OCI-LY7 (cell line): ENCODE measurements around the gene LRRC36. TPM values are rescaled to one million over a fixed set of nuclear protein-coding genes. Genes with fewer than 3 reads are reported as not detected.

Experiments
- BruUV-seq: library from RNA; stranded (reverse); fragments of 400-500 nt; replicated peaks from 2 replicates; lab custom pipeline; 2021; lab: Mats Ljungman, UMichigan
- CTCF ChIA-PET: fragments of 300-600 bp; sonication (Branson Sonifier 250); formaldehyde crosslinking; loops from one replicate; lab custom pipeline; 2022; ENCODE audit warnings: antibody characterized with exemption; ENCODE audit not compliant: unreplicated experiment; lab: Charles Lee
- POLR2A ChIA-PET: fragments of 300-600 bp; sonication (Branson Sonifier 250); formaldehyde crosslinking; loops from one replicate; lab custom pipeline; 2022; ENCODE audit warnings: antibody characterized with exemption; lab: Charles Lee
- DNase-seq: peaks from one replicate; pipeline ENCODE4 v3.0.0-alpha.2; 2015; ENCODE audit warnings: low spot score
- H2AFZ ChIP-seq: fragments of 200-600 bp; sonication (generic), shearing (Covaris generic); 2 replicates; pipeline ENCODE4 v1.6.1; 2014; ENCODE audit warnings: mild to moderate bottlenecking, antibody characterized with exemption, low read length, moderate library complexity
- H3K27ac ChIP-seq: fragments of 200-600 bp; sonication (generic); 2 replicates; pipeline ENCODE4 v1.5.1; 2014; ENCODE audit warnings: mixed run types, low read depth, mild to moderate bottlenecking, moderate library complexity, low read length, inconsistent platforms; ENCODE audit not compliant: poor library complexity, severe bottlenecking
- H3K36me3 ChIP-seq: fragments of 200-600 bp; sonication (generic); 2 replicates; pipeline ENCODE4 v1.6.1; 2014; ENCODE audit warnings: mild to moderate bottlenecking, antibody characterized with exemption, low read length, moderate library complexity, mixed read lengths; ENCODE audit not compliant: insufficient read depth
- H3K4me1 ChIP-seq: fragments of 200-600 bp; sonication (generic); 2 replicates; pipeline ENCODE4 v1.5.1; 2014; ENCODE audit warnings: mild to moderate bottlenecking, low read length; ENCODE audit not compliant: insufficient read depth, poor library complexity, severe bottlenecking
- H3K4me2 ChIP-seq: fragments of 200-600 bp; sonication (generic); 2 replicates; pipeline ENCODE4 v1.6.1; 2014; ENCODE audit warnings: mild to moderate bottlenecking, low read length
- H3K4me3 ChIP-seq: fragments of 200-600 bp; sonication (generic); 2 replicates; pipeline ENCODE4 v1.5.1; 2014; ENCODE audit warnings: mild to moderate bottlenecking, low read depth, low read length; ENCODE audit not compliant: poor library complexity, severe bottlenecking
- H3K79me2 ChIP-seq: fragments of 200-600 bp; sonication (generic); 2 replicates; pipeline ENCODE4 v1.6.1; 2016; ENCODE audit warnings: low read depth, mild to moderate bottlenecking, low read length, moderate library complexity, mixed read lengths; ENCODE audit not compliant: insufficient read depth
- H3K9me2 ChIP-seq: fragments of 200-600 bp; sonication (generic); 2 replicates; pipeline ENCODE4 v1.6.1; 2016; ENCODE audit warnings: mild to moderate bottlenecking, low read length, mixed read lengths; ENCODE audit not compliant: insufficient read depth
- H3K9me3 ChIP-seq: fragments of 200-600 bp; sonication (generic); 2 replicates; pipeline ENCODE4 v1.6.1; 2014; ENCODE audit warnings: mild to moderate bottlenecking, mixed run types, low read length, mixed read lengths
- H4K20me1 ChIP-seq: fragments of 200-600 bp; sonication (generic); 2 replicates; pipeline ENCODE4 v1.6.1; 2014; ENCODE audit warnings: mild to moderate bottlenecking, antibody characterized with exemption, low read length, moderate library complexity, mixed read lengths; ENCODE audit not compliant: insufficient read depth
- EZH2phosphoT487 ChIP-seq: fragments of 200-600 bp; sonication (generic); IDR thresholded peaks from 2 replicates; pipeline ENCODE4 v1.6.1; 2018; ENCODE audit warnings: low read depth, borderline replicate concordance, mild to moderate bottlenecking, mixed run types, antibody characterized with exemption, low read length, moderate library complexity, mixed read lengths
- intact Hi-C: fragments of 100-400 bp; cut with micrococcal nuclease; formaldehyde crosslinking; loops from one replicate; pipeline ENCODE4 v1.10.0; 2022; ENCODE audit not compliant: unreplicated experiment
- total RNA-seq, 2 experiments: library from RNA; depleted of rRNA in 1 of 2; stranded (reverse); fragments of >200 nt in 1 of 2; shearing (Covaris generic) in 1 of 2; gene quantifications; 2 replicates each; pipeline ENCODE4 v1.2.3, GENCODE V29; 2014 to 2022
- TF ChIP-seq, protein P1 (sequence below): fragments of 200-600 bp; sonication (generic); conservative IDR thresholded peaks from 2 replicates; pipeline ENCODE4 v1.5.1; 2014; ENCODE audit warnings: mild to moderate bottlenecking, antibody characterized with exemption, low read length, moderate library complexity, mixed read lengths

The LRRC36 gene
- total RNA-seq, 2 experiments from 2014 or later: not detected

DNA sequence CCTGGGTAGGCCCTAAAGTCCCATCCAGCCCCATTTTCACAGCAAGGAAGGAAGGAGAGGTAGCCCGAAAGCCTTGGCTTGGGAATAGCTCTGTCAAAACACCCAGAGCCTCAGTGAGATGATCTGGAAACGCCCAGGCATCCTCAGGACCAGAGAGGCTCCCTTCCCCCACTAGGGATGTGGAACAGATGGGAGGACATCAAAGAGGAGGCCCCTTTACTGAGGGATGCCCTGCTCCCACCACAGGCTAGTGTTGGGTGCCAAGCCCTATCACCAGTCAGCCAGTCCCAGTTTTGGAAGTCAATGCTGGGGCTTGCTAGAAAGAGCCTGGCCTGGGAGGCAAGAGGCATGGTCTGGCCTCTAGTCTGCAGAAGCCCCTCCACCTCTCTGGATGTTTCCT, 62.0 kb downstream of the LRRC36 start:
- POLR2A ChIA-PET: interaction anchor here (0.6 to 0.9 kb wide), 3 partner anchors 9 to 51 kb away, joined by 3 to 6 read pairs (median 3); no protein-coding TSS in a partner anchor
- no peaks in the 10 kb centered on the region for H3K36me3 ChIP-seq
- H3K4me3 ChIP-seq: no peak overlapping the region
- H3K9me2 ChIP-seq: no peaks in the 10 kb centered on the region
- BruUV-seq: no TSS peak
- no peak for DNase-seq
- no peaks in the 10 kb centered on the region for H3K79me2 ChIP-seq
- no peak overlapping the region for H2AFZ ChIP-seq
- CTCF ChIA-PET: no interaction called here
- intact Hi-C loops: no loop called here
- H3K27ac ChIP-seq: no peak overlapping the region
- H3K4me2 ChIP-seq: no peak overlapping the region
- H3K9me3 ChIP-seq: no peaks in the 10 kb centered on the region
- H4K20me1 ChIP-seq: no peaks in the 10 kb centered on the region
- no peaks in the 10 kb centered on the region for H3K4me1 ChIP-seq
- TF ChIP-seq, protein P1, sequence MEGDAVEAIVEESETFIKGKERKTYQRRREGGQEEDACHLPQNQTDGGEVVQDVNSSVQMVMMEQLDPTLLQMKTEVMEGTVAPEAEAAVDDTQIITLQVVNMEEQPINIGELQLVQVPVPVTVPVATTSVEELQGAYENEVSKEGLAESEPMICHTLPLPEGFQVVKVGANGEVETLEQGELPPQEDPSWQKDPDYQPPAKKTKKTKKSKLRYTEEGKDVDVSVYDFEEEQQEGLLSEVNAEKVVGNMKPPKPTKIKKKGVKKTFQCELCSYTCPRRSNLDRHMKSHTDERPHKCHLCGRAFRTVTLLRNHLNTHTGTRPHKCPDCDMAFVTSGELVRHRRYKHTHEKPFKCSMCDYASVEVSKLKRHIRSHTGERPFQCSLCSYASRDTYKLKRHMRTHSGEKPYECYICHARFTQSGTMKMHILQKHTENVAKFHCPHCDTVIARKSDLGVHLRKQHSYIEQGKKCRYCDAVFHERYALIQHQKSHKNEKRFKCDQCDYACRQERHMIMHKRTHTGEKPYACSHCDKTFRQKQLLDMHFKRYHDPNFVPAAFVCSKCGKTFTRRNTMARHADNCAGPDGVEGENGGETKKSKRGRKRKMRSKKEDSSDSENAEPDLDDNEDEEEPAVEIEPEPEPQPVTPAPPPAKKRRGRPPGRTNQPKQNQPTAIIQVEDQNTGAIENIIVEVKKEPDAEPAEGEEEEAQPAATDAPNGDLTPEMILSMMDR: no peak
- TF ChIP-seq EZH2phosphoT487: no peak

DNA sequence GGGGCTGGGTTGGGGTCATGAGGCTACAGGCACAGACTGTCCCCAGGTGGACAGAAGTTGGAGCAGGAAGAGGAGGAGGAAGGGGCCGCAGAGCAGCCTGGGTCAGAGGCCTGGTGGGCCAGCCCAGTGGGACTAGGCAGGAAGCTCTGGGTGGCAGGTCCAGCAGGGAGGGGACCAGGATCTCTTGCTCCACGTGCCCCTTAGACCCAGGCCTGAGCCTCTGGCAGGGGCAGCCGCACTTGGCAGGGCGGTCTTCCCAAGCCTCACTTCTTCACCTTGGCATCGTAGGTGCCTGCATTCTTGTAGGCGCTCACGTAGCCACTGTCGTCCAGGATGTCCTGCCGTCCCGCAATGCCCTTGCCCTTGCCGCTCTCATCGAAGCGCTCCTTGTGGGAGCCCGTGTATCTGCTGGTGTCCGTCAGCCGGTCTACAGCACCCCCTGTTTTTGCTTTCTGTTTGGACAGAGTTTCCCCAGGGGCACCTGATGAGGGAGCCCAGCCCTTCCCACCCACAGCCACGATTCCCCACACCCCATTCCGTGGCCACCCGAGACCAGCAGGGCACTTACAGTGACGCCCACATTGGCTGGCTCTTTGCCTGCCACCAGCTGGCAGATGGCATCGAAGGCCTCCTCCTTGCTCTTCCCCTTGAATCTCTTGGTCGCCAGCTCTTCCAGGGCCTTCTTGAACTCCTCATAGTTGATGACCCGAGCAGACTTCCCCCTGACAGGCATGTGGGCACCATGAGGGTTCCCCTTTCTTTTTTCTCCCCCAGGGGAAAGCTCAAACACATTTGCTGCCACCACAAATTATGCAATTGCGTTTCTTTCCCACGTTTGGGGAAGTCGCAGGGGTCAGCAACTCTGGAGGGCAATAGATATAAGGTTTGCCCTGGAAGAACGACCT, 63.5 kb downstream of the LRRC36 start:
- H3K9me3 ChIP-seq: no peaks in the 10 kb centered on the region
- POLR2A ChIA-PET: no interaction called here
- TF ChIP-seq, protein P1: no peak
- no peak for TF ChIP-seq EZH2phosphoT487
- no peaks in the 10 kb centered on the region for H3K36me3 ChIP-seq
- H3K79me2 ChIP-seq: no peaks in the 10 kb centered on the region
- H3K4me2 ChIP-seq: no peak overlapping the region
- CTCF ChIA-PET: no interaction called here
- intact Hi-C loops: no loop called here
- DNase-seq: no peak
- H2AFZ ChIP-seq: no peak overlapping the region
- H4K20me1 ChIP-seq: no peaks in the 10 kb centered on the region
- no peaks in the 10 kb centered on the region for H3K9me2 ChIP-seq
- H3K4me1 ChIP-seq: no peaks in the 10 kb centered on the region
- no peak overlapping the region for H3K4me3 ChIP-seq
- H3K27ac ChIP-seq: no peak overlapping the region
- BruUV-seq: no TSS peak

DNA sequence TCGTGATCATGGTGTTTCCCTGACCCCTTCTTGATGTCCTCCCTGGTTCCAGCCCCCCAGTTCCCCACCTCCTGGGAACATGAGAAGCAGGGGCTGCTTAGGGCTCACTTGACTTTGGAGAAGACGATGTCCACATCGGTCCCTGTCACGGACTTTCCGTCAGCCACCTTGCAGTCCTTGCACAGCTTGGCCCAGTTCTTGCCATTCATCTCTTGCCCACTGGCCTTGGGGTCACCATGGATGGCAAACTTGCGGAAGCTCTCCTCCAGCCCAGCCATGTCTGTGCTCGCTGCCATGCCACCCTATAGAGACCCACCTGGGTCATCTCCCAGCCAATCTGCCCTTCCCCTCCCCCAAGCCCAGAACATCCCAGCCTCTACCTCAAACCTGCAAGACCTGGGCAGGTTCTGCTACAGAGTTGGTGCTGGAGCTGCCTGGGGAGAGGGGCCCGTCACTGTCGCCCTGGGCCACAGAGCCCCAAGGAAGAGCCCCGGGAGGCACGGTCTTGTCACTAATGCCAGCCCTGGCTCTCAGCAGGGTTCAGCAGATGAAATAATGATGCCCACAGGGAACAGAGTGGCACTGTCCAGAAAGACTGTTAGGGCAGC, 64.3 kb downstream of the LRRC36 start:
- no peaks in the 10 kb centered on the region for H3K36me3 ChIP-seq
- H3K4me2 ChIP-seq: no peak overlapping the region
- H3K9me3 ChIP-seq: no peaks in the 10 kb centered on the region
- intact Hi-C loops: no loop called here
- BruUV-seq: no TSS peak
- H3K4me3 ChIP-seq: no peak overlapping the region
- no peaks in the 10 kb centered on the region for H3K9me2 ChIP-seq
- POLR2A ChIA-PET: interaction anchor here (0.5 kb wide), 1 partner anchor 851 kb away, joined by 6 read pairs; no protein-coding TSS in a partner anchor
- no peak overlapping the region for H2AFZ ChIP-seq
- H3K4me1 ChIP-seq: no peaks in the 10 kb centered on the region
- no peak for DNase-seq
- no peaks in the 10 kb centered on the region for H3K79me2 ChIP-seq
- H4K20me1 ChIP-seq: no peaks in the 10 kb centered on the region
- no peak overlapping the region for H3K27ac ChIP-seq
- TF ChIP-seq, protein P1: no peak
- no peak for TF ChIP-seq EZH2phosphoT487
- CTCF ChIA-PET: no interaction called here
